Adrenal gland (tissue), 12 donors: Measurements from ENCODE around the gene CEBPG. TPM values are rescaled to one million over a fixed set of nuclear protein-coding genes. Genes with fewer than 3 reads are reported as not detected.

ENCODE experiments used
- DNase-seq, 7 donors: peaks; one replicate each; pipeline ENCODE4 v3.0.0-alpha.2; 2019 to 2020
- H3K27ac ChIP-seq, 5 donors: fragments of 200-600 bp; sonication (generic) in 4 of 5; 1 replicate in 3 of 5; 2 replicates in 2 of 5; pipeline versions ENCODE4 v1.5.1 to v1.8.0; 2016 to 2020; ENCODE audit warnings: mild to moderate bottlenecking in 1 of 5
- H3K27me3 ChIP-seq: fragments of 200-600 bp; 2 replicates; pipeline ENCODE4 v1.8.0; 2021
- H3K36me3 ChIP-seq, 2 donors: fragments of 200-600 bp; replicated peaks in 1 of 2; 1 replicate in 1 of 2; 2 replicates in 1 of 2; pipeline versions ENCODE4 v1.5.1 to v1.8.0; 2018 to 2022
- H3K4me1 ChIP-seq, 2 donors: fragments of 200-600 bp; replicated peaks in 1 of 2; 1 replicate in 1 of 2; 2 replicates in 1 of 2; pipeline versions ENCODE4 v1.5.1 to v1.8.0; 2018 to 2021
- H3K4me3 ChIP-seq, 4 donors: fragments of 200-600 bp; sonication (generic) in 3 of 4; one replicate each; pipeline ENCODE4 v1.5.1; 2016 to 2018
- H3K9me3 ChIP-seq, 3 donors: fragments of 200-600 bp; sonication (generic) in 1 of 3; replicated peaks in 1 of 3; 1 replicate in 2 of 3; 2 replicates in 1 of 3; pipeline versions ENCODE4 v1.5.1 to v1.8.0; 2016 to 2021
- CTCF ChIP-seq, 6 experiments: fragments of 450-650 bp in 4 of 6; fragments of 200-600 bp in 2 of 6; sonication (generic) in 1 of 6; IDR thresholded peaks; 1 replicate in 5 of 6; 2 replicates in 1 of 6; pipeline versions ENCODE4 v1.5.1 to v1.8.0; 2016 to 2021; ENCODE audit warnings: antibody characterized with exemption in 6 of 6, mild to moderate bottlenecking in 2 of 6, moderate library complexity in 1 of 6
- POLR2A ChIP-seq, 2 donors: fragments of 450-650 bp; IDR thresholded peaks; one replicate each; pipeline ENCODE4 v1.6.1; 2017; ENCODE audit warnings: antibody characterized with exemption in 2 of 2, mild to moderate bottlenecking in 2 of 2, moderate library complexity in 1 of 2
- WGBS, 4 donors: extraction: QIAGEN DNeasy Blood & Tissue Kit in 2 of 4; methylation state at CpG; one replicate each; pipeline versions ENCODE4 v1.1.5 to v1.1.7; 2013 to 2017; 5-methylcytosine and 5-hydroxymethylcytosine counted together
- intact Hi-C, 2 donors: fragments of 100-400 bp; cut with DNase I; formaldehyde crosslinking; loops; one replicate each; pipeline versions ENCODE4 v1.14.1 to v1.15.0; 2022 to 2023
- polyA plus RNA-seq, 3 donors: library from polyadenylated mRNA; stranded (reverse); fragments of 200-250 nt in 2 of 3; fragments of 350-450 nt in 1 of 3; fragmentation: Illumina TruSeq in 1 of 3; extraction: RNeasy Lipid Tissue Mini Kit (QIAGEN cat#74804) in 1 of 3; gene quantifications; one replicate each; pipeline ENCODE4 v1.2.3, GENCODE V29; 2013 to 2014
- total RNA-seq, 9 donors: library from RNA; depleted of rRNA in 4 of 9; stranded (reverse); fragments of >200 nt in 4 of 9; fragments of 120-200 nt in 1 of 9; fragmentation: NEBNext Ultra II Directional in 1 of 9; extraction: Animal tissue kit (Norgen Biotek cat#: 25700) in 1 of 9; gene quantifications; one replicate each; pipeline versions ENCODE4 v1.1.0 to v1.2.4, GENCODE V29; 2013 to 2023
- donor health status: healthy with polysubstance abuse.
- donor health status: Bipolar disorder and iron deficiency.
- donor health status: DM: yes; HTN: yes; CAD: no.
- donor health status: DM: no; HTN: no; CAD: no.
- donor health status: DM: no; HTN: no; CAD: no.
- donor health status: DM: yes; HTN: yes; CAD: no.

CEBPG gene
- total and polyA plus RNA-seq, 12 donors = 8.9 to 21.9 (median 10.7) TPM

GRCh38 chr19:33340991-33341390 lies 32.5 kb upstream of the CEBPG start:
- Histone ChIP-seq H3K27me3 (no peaks in the 10 kb centered on the region), H3K36me3 (no peaks in the 10 kb centered on the region), H3K4me3 (no peak overlapping the region), H3K4me1 (no peaks in the 10 kb centered on the region), H3K9me3 (no peaks in the 10 kb centered on the region), H3K27ac (no peak overlapping the region)
- intact Hi-C loops = no loop called here
- WGBS, 4 donors = 11 to 56% (median 50%) methylated on average over 2 of the region's 2 CpGs
- no peak for TF ChIP-seq POLR2A (IDR thresholded peaks at IDR 0.05)
- no peak for TF ChIP-seq CTCF (IDR thresholded peaks at IDR 0.05)
- no peak for DNase-seq

- Histone ChIP-seq H3K27me3 (no peaks in the 10 kb centered on the region), H3K9me3 (no peaks in the 10 kb centered on the region), H3K36me3 (no peaks in the 10 kb centered on the region), H3K27ac (no peak overlapping the region), H3K4me3 (no peak overlapping the region), H3K4me1 (peaks cover 0 to under 1% of the 10 kb centered on the region in 2 donors)
- no peak for TF ChIP-seq CTCF (IDR thresholded peaks at IDR 0.05)
- no peak for TF ChIP-seq POLR2A (IDR thresholded peaks at IDR 0.05)
- 77 to 88% (median 82%) methylated on average over 2 of the region's 2 CpGs for WGBS, 4 donors
- intact Hi-C loops = no loop called here
- no peak for DNase-seq
Measured at GRCh38 chr19:33343301-33343700, 30.2 kb upstream of the CEBPG start.

- TF ChIP-seq POLR2A (IDR thresholded peaks at IDR 0.05) (no peak), CTCF (IDR thresholded peaks at IDR 0.05) (no peak)
- no peaks in the 10 kb centered on the region for H3K36me3 ChIP-seq
- H3K4me3 ChIP-seq = no peak overlapping the region
Measured at GRCh38 chr19:33343859-33344572, 29.5 kb upstream of the CEBPG start.

GRCh38 chr19:33344573-33344925 lies 29.0 kb upstream of the CEBPG start:
- no peak for DNase-seq
- 36 to 59% (median 51%) methylated on average over 4 of the region's 4 CpGs for WGBS, 4 donors
- intact Hi-C loops = no loop called here

More at GRCh38 chr19:33343859-33344572, 29.5 kb upstream of the CEBPG start:
- Histone ChIP-seq H3K27me3 (no peaks in the 10 kb centered on the region), H3K27ac (no peak overlapping the region), H3K4me1 (peaks cover 0 to 8% of the 10 kb centered on the region in 2 donors), H3K9me3 (no peaks in the 10 kb centered on the region)
- WGBS, 4 donors = 18 to 27% (median 22%) methylated on average over 12 of the region's 12 CpGs
- no peak for DNase-seq
- intact Hi-C loops = no loop called here

More at GRCh38 chr19:33344573-33344925, 29.0 kb upstream of the CEBPG start:
- H3K4me3 ChIP-seq = no peak overlapping the region
- no peaks in the 10 kb centered on the region for H3K9me3 ChIP-seq
- no peaks in the 10 kb centered on the region for H3K36me3 ChIP-seq
- H3K27ac ChIP-seq = no peak overlapping the region
- TF ChIP-seq POLR2A (IDR thresholded peaks at IDR 0.05) (no peak), CTCF (IDR thresholded peaks at IDR 0.05) (no peak)
- H3K4me1 ChIP-seq = peaks cover 0 to 11% of the 10 kb centered on the region in 2 donors
- no peaks in the 10 kb centered on the region for H3K27me3 ChIP-seq
